Inflammatory macrophage (primary cell): Measurements from ENCODE around the gene DCT.
A peak's percentile ranks its signal among the peaks of the same experiment; 100 is the strongest.

Experiments
- DNase-seq, 2 donors: peaks; one replicate each; pipeline ENCODE4 v3.0.0-alpha.2; 2020 to 2022

The DCT gene

DNA sequence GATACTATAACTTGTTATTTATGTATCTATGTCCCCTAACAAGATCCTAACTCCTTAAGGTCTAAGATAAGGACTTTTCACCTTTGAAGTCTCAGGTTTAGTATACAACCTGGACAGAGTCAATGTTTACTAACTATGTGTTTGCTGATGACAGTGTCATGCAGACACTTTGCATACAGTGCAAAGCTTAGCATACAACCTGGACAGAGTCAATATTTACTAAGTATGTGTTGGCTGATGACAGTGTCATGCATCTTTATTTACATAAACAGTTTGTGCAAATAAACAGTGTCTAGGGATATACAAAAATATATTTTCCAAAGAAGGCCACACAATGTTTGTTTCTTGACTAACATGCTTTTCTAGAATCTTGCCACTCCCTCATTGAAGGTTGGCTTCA, 34.7 kb downstream of the DCT start:
- no peak for DNase-seq

- peak; percentile 13 to 43 for DNase-seq
These were observed 43.8 kb downstream of the DCT start for GRCh38 chr13:94435604-94436226.

DNA sequence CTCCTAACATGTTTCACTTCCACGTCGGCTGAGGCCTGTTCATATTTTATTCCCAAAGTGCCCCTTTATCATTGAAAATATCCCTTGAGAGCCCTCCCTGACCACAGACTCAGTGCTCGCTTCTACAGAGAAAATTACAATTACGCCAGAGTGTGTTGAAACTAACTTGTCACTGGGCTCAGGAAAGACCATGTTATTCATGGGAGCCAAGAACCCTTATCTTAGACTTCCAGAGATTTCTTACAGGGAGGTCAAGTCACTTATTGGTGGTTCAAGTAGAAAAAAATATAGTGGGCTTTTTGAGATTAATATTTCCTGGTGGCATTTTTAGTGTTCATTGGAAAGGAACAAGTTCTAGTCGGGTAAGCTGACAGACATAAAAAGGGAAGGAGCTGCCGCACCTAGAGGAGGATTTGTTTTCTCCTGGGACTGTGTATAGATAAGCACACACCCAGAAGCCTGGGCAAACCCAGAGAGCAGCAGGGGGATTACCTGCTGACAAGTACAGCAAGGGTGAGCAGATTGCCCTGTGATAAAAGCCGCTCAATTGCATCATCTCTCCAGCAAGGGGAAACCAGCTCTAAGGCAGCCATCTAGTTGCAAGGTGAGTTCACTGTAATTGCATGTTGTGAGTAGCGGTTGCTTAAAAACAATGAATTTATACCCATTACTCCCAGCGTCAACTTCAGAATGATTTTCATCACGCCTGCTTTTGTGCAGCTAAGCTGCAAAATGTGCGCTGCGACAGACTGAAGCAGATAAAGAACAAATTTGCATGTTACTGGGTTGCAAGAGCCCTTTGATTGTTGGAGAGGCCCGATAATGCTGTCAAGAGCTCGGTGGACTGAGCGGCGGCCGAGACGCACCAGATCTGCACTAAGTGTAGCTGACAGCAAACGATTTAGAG, 46.2 kb downstream of the DCT start:
- no peak for DNase-seq

- DNase-seq = no peak
These were observed 47.5 kb downstream of the DCT start for GRCh38 chr13:94431987-94432386.

DNA sequence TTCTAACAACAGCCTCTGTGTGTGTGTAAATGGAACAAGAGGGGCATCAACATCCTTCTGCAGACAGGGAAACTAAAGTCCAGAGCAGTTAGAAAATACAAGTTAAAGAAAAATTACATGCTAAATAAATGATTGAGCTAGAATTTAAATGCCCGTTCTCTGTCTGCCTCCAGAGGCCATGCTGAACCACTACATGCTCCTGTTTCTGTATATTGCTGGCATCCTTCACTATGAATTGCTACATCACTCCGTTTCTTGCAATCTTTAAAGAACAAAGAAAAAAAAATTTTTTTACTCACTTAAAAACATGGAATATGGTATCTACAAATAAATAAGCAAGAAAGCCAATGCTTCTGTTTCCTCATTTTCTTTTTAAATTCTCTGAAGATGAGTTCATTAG, 47.9 kb downstream of the DCT start:
- DNase-seq = no peak

GRCh38 chr13:94427313-94427953, 52.0 kb downstream of the DCT start:
- DNase-seq = no peak

GRCh38 chr13:94419925-94420305, 59.6 kb downstream of the DCT start:
- DNase-seq = peak; percentile 76 to 83

DNA sequence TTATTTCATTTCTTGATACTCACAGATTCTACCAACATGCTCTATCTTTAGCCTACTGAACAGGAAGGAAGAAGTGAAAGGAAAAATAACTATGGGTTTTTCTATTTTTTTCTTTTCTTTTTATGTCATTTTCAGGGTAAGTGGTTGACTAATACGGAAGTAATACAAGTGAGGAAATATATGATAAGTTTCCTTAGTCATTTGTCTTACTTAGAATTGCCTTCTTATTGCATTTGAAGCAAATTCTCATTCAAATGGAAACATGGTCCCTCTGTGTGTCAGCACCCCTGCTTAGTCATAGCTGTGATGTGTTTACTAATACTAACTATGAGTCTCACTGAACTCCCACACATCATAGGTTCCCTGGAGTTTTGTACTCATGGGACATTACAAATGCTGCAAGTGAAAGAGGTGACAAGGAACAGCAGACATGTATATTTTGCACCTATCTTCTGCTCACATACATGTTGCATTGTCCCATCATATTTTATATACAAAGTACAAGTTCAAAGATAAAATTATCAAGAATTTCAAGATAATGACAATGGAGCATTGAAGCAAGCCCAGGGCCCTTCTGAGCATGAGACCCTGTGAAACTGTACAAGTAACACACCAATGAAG, 60.1 kb downstream of the DCT start:
- DNase-seq = peak; percentile 84 to 86

DNA sequence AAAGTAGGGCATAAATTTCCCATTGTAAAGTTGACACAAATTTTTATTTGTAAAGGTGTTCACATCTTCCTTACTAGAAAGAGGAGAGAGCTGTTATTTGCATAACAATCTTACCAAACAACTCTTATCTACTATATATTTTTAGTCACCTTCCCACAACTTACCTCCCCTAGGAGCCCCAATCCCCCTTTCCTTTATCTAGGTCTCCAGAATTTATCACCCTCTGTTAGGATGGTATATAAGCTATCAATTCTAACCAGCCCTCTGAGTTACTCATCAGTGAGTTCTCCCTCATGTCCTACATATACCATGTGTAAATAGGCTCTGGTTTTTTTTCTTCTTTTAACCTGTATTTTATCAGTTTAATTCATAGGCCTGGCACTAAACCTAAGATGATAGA, 62.2 kb downstream of the DCT start:
- no peak for DNase-seq

DNA sequence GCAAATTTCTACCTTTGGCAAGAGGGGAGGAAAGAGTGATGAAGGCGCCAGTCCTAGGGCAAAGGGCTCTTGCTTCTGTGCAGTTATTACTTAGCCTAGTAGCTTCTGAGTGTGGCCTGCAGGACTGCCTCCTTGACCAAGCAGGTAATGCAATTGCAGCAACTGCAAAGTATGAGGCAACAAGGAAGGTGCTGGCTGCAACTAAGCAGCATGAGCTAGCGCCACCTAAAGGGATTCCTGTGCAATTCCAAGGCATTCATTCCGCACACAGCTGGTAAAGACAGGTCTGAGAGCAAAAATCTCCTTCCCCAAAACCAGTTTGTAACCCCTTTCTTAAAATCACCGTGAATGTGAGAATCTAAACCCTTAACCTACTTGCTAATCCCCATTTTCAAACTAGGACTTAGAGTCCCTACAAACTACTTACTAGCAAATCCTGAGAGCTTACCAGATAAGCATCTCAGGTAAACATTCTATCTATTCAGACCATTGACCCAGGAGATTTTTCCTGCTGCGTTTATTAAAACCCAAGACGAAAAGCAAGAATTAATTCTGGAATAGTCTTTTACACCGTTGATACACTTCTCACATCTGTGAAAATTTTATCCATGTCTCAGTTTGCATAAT, 62.9 kb downstream of the DCT start:
- DNase-seq = no peak

DNA sequence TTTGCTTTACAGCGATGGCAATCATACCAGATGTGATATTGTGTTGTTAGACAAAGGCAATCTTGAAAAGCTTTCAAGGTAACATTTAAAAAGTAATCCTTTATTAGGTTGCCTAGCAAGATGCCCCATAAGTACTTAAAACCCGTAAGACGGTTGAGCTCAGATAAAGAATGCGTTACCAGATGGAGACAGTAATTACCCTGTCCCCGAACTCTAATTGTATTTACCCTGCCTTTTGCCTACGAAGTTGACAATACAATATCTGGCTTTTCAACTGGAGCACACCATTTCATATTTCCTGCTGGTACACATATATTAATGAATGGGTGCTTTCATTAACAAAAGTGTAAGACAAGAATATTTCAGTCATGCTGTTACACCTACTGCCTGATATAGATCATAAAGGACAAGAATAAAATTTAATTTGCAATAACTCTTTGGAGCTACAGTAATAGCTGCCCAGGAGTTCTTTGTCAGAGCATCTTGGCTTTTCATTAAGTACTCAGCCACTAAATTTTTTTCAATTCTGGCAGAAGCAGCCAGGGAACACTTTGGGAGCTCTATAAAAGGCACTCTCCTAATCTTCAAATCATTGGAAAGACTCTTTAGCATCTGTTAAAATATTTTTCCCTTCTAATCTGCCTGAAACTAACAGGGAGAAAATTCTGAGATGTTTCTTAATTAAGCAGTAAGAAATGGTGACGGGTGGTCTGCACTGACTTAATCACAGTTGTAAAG, 63.8 kb downstream of the DCT start:
- DNase-seq = no peak

- no peak for DNase-seq
These were observed 64.8 kb downstream of the DCT start for GRCh38 chr13:94414708-94415107.

DNA sequence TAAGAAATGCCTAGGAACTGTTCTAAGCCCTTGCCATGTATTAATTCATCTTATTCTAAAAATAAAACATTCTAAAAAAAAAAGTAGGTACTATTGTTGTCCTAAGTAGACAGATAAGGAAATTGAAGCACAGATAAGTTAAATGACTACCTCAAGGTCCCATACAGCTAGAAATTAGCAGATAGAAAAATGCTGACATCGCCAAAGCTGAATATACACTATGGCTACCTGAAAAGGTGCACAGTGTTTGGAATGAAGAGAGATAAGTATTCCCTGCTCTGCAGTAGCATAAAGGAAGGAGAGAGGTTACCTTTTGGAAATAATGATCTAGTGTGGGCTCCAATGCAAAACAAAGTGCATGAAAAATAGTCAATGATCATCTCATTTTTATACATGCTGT, 65.3 kb downstream of the DCT start:
- DNase-seq = no peak

GRCh38 chr13:94413598-94413944, 65.9 kb downstream of the DCT start:
- DNase-seq = no peak

GRCh38 chr13:94412870-94413597, 66.4 kb downstream of the DCT start:
- DNase-seq = no peak

DNA sequence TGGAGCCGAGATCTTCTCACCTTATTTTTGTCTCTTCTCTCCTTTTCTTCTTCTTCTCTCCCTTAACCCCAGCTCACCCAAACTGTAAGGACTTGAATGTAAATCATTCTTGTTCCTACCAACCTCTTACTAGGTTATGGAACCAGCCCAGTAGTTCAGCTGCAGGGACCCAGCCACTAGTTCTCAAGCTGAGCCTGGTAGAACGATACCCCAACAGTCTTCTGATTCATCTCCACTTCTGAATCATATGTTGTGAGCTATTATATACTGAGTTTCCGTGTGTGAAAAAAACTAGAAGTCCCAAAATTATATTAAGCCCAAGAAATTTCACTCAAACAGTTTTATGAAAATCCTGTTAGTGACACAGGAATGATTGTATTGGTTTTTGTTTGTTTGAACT, 67.7 kb downstream of the DCT start:
- no peak for DNase-seq

DNA sequence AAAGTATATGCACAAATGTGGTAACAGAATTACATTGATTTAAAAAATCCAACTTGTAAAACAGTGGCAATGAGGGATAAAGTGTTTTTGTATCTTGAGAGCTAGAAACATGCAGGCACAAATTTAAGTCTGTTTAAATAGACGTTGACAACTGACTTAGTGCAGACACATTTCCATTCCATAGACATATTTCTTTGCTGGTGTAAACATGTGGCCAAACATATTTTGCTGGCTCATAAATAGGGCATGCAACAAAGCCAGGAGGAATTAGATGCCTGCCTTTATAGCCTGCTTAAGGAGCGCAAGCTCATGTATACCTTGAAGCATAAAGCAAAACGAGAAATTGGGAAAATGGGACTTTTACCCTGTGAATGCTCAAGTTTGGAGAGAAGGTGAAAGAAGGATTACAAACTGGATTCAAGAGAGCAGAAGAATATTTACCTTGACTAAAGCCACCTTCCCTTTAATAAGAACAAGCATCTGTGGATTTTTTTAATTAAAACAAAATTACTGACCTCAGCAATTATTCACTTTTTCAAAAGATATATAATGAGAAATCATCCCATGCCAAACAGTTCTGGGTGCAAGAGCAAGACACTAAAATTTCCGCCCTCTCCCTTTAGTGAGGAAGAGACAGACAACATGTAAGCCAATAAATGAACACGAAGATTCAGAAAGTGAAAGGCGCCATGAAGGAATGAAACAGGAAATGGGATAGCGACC, 71.0 kb downstream of the DCT start:
- no peak for DNase-seq

GRCh38 chr13:94400874-94401273, 78.6 kb downstream of the DCT start:
- no peak for DNase-seq

GRCh38 chr13:94399812-94400211, 79.7 kb downstream of the DCT start:
- DNase-seq = no peak

GRCh38 chr13:94395860-94396259, 83.6 kb downstream of the DCT start:
- DNase-seq = no peak

DNA sequence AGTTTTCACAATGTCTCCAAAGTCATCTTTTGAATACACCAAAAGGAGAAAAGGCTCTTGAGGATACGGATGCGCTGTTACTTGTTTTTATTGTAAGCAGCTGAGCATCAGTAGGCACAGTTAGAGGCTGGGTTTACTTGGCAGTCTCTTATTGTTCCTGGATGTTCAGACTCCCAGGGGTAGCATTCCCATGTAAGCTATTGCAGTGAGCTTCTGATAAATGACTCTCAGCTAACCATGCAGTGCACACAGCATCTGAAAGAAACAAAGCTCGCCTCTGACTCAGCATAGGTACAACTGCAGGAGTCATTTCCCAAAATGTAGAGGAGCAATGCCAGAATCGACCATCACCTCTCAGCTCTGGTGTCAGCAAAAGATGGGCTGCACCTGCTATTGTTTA, 84.8 kb downstream of the DCT start:
- DNase-seq = no peak
